OCI-LY7 (cell line): ENCODE measurements around the gene CEP170B. TPM values are rescaled to one million over a fixed set of nuclear protein-coding genes. Genes with fewer than 3 reads are reported as not detected.

Experiments
- BruUV-seq: library from RNA; stranded (reverse); fragments of 400-500 nt; replicated peaks from 2 replicates; lab custom pipeline; 2021; lab: Mats Ljungman, UMichigan
- CTCF ChIA-PET: fragments of 300-600 bp; sonication (Branson Sonifier 250); formaldehyde crosslinking; loops from one replicate; lab custom pipeline; 2022; ENCODE audit warnings: antibody characterized with exemption; ENCODE audit not compliant: unreplicated experiment; lab: Charles Lee
- POLR2A ChIA-PET: fragments of 300-600 bp; sonication (Branson Sonifier 250); formaldehyde crosslinking; loops from one replicate; lab custom pipeline; 2022; ENCODE audit warnings: antibody characterized with exemption; lab: Charles Lee
- DNase-seq: peaks from one replicate; pipeline ENCODE4 v3.0.0-alpha.2; 2015; ENCODE audit warnings: low spot score
- H2AFZ ChIP-seq: fragments of 200-600 bp; sonication (generic), shearing (Covaris generic); 2 replicates; pipeline ENCODE4 v1.6.1; 2014; ENCODE audit warnings: mild to moderate bottlenecking, antibody characterized with exemption, low read length, moderate library complexity
- H3K27ac ChIP-seq: fragments of 200-600 bp; sonication (generic); 2 replicates; pipeline ENCODE4 v1.5.1; 2014; ENCODE audit warnings: mixed run types, low read depth, mild to moderate bottlenecking, moderate library complexity, low read length, inconsistent platforms; ENCODE audit not compliant: poor library complexity, severe bottlenecking
- H3K36me3 ChIP-seq: fragments of 200-600 bp; sonication (generic); 2 replicates; pipeline ENCODE4 v1.6.1; 2014; ENCODE audit warnings: mild to moderate bottlenecking, antibody characterized with exemption, low read length, moderate library complexity, mixed read lengths; ENCODE audit not compliant: insufficient read depth
- H3K4me1 ChIP-seq: fragments of 200-600 bp; sonication (generic); 2 replicates; pipeline ENCODE4 v1.5.1; 2014; ENCODE audit warnings: mild to moderate bottlenecking, low read length; ENCODE audit not compliant: insufficient read depth, poor library complexity, severe bottlenecking
- H3K4me2 ChIP-seq: fragments of 200-600 bp; sonication (generic); 2 replicates; pipeline ENCODE4 v1.6.1; 2014; ENCODE audit warnings: mild to moderate bottlenecking, low read length
- H3K4me3 ChIP-seq: fragments of 200-600 bp; sonication (generic); 2 replicates; pipeline ENCODE4 v1.5.1; 2014; ENCODE audit warnings: mild to moderate bottlenecking, low read depth, low read length; ENCODE audit not compliant: poor library complexity, severe bottlenecking
- H3K79me2 ChIP-seq: fragments of 200-600 bp; sonication (generic); 2 replicates; pipeline ENCODE4 v1.6.1; 2016; ENCODE audit warnings: low read depth, mild to moderate bottlenecking, low read length, moderate library complexity, mixed read lengths; ENCODE audit not compliant: insufficient read depth
- H3K9me2 ChIP-seq: fragments of 200-600 bp; sonication (generic); 2 replicates; pipeline ENCODE4 v1.6.1; 2016; ENCODE audit warnings: mild to moderate bottlenecking, low read length, mixed read lengths; ENCODE audit not compliant: insufficient read depth
- H3K9me3 ChIP-seq: fragments of 200-600 bp; sonication (generic); 2 replicates; pipeline ENCODE4 v1.6.1; 2014; ENCODE audit warnings: mild to moderate bottlenecking, mixed run types, low read length, mixed read lengths
- H4K20me1 ChIP-seq: fragments of 200-600 bp; sonication (generic); 2 replicates; pipeline ENCODE4 v1.6.1; 2014; ENCODE audit warnings: mild to moderate bottlenecking, antibody characterized with exemption, low read length, moderate library complexity, mixed read lengths; ENCODE audit not compliant: insufficient read depth
- EZH2phosphoT487 ChIP-seq: fragments of 200-600 bp; sonication (generic); IDR thresholded peaks from 2 replicates; pipeline ENCODE4 v1.6.1; 2018; ENCODE audit warnings: low read depth, borderline replicate concordance, mild to moderate bottlenecking, mixed run types, antibody characterized with exemption, low read length, moderate library complexity, mixed read lengths
- intact Hi-C: fragments of 100-400 bp; cut with micrococcal nuclease; formaldehyde crosslinking; loops from one replicate; pipeline ENCODE4 v1.10.0; 2022; ENCODE audit not compliant: unreplicated experiment
- total RNA-seq, 2 experiments: library from RNA; depleted of rRNA in 1 of 2; stranded (reverse); fragments of >200 nt in 1 of 2; shearing (Covaris generic) in 1 of 2; gene quantifications; 2 replicates each; pipeline ENCODE4 v1.2.3, GENCODE V29; 2014 to 2022
- TF ChIP-seq, protein P1 (sequence below): fragments of 200-600 bp; sonication (generic); conservative IDR thresholded peaks from 2 replicates; pipeline ENCODE4 v1.5.1; 2014; ENCODE audit warnings: mild to moderate bottlenecking, antibody characterized with exemption, low read length, moderate library complexity, mixed read lengths

CEP170B gene
- total RNA-seq, 2 experiments from 2014 or later: 0.10 to 0.16 TPM

DNA sequence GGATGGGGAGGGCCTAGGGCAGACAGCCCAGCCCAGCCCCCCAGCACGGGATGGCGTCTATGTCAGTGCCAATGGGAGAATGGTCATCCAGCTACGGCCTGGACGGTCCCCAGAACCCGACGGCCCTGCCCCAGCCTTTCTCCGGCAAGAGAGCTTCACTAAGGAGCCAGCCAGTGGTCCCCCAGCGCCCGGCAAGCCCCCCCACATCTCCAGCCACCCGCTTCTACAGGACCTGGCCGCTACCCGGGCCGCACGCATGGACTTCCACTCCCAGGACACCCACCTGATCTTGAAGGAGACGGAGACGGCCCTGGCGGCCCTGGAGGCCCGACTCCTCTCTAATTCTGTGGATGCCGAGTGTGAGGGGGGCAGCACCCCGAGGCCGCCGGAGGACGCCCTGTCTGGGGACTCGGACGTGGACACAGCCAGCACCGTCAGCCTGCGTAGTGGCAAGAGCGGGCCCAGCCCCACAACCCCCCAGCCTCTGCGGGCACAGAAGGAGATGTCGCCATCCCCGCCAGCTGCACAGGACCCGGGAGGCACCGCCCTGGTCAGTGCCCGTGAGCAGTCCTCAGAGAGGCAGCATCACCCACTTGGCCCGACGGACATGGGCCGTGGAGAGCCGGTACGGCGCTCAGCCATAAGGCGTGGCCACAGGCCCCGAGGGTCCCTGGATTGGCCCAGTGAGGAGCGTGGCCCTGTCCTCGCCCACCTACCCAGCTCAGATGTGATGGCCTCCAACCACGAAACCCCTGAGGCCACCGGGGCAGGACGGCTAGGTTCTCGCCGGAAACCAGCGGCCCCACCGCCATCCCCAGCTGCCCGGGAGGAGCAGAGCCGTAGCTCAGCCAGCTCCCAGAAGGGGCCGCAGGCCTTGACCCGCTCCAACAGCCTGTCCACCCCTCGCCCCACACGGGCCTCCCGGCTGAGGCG, 21.9 kb downstream of the CEP170B start:
- Histone ChIP-seq H3K4me1 (no peaks in the 10 kb centered on the region), H3K27ac (no peak overlapping the region), H3K79me2 (no peaks in the 10 kb centered on the region), H4K20me1 (no peaks in the 10 kb centered on the region), H3K9me3 (no peaks in the 10 kb centered on the region), H3K9me2 (no peaks in the 10 kb centered on the region), H2AFZ (no peak overlapping the region), H3K4me3 (no peak overlapping the region), H3K4me2 (no peak overlapping the region), H3K36me3 (no peaks in the 10 kb centered on the region)
- intact Hi-C loops: no loop called here
- ChIA-PET POLR2A (no interaction called here), CTCF (no interaction called here)
- TF ChIP-seq, protein P1, sequence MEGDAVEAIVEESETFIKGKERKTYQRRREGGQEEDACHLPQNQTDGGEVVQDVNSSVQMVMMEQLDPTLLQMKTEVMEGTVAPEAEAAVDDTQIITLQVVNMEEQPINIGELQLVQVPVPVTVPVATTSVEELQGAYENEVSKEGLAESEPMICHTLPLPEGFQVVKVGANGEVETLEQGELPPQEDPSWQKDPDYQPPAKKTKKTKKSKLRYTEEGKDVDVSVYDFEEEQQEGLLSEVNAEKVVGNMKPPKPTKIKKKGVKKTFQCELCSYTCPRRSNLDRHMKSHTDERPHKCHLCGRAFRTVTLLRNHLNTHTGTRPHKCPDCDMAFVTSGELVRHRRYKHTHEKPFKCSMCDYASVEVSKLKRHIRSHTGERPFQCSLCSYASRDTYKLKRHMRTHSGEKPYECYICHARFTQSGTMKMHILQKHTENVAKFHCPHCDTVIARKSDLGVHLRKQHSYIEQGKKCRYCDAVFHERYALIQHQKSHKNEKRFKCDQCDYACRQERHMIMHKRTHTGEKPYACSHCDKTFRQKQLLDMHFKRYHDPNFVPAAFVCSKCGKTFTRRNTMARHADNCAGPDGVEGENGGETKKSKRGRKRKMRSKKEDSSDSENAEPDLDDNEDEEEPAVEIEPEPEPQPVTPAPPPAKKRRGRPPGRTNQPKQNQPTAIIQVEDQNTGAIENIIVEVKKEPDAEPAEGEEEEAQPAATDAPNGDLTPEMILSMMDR: no peak
- no peak for TF ChIP-seq EZH2phosphoT487
- DNase-seq: no peak
- no TSS peak for BruUV-seq

DNA sequence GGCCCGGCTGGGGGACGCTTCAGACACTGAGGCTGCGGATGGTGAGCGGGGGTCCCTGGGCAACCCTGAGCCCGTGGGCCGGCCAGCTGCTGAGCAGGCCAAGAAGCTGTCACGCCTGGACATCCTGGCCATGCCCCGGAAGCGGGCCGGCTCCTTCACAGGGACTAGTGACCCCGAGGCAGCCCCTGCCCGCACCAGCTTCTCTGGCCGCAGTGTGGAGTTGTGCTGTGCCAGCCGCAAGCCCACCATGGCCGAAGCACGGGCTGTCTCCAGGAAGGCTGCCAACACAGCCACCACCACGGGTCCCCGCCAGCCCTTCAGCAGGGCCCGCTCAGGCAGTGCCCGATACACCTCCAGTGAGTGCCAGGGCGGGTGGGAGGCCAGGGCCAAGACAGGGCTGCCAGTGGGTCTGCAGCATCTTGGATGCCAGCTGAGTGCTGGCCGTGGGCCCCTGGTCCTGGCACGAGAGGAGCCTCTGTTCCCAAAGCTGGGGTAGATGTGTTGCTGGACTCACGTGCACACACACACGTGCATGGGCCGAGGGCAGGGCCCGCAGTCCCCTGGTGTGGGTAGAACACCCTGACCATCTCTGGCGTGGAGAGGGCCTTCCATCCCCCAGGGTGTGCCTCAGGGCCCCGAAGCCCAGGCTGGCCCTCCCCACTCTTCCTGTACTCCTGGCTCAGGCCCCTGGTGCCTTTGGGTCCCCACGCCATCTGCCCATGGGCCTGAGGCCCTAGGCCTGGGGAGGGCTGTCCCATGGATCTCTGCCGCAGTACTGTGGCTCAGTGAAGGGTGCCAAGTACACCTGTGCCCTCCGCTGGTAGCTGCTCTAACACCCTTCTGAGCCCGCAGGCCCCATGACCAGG, 22.8 kb downstream of the CEP170B start:
- Histone ChIP-seq H3K27ac (no peak overlapping the region), H3K79me2 (no peaks in the 10 kb centered on the region), H3K4me1 (no peaks in the 10 kb centered on the region), H3K4me2 (no peak overlapping the region), H3K9me2 (no peaks in the 10 kb centered on the region), H4K20me1 (no peaks in the 10 kb centered on the region), H2AFZ (no peak overlapping the region), H3K9me3 (no peaks in the 10 kb centered on the region), H3K36me3 (no peaks in the 10 kb centered on the region), H3K4me3 (no peak overlapping the region)
- ChIA-PET CTCF (no interaction called here), POLR2A (no interaction called here)
- DNase-seq: no peak
- BruUV-seq: no TSS peak
- TF ChIP-seq, protein P1: no peak
- TF ChIP-seq EZH2phosphoT487: no peak
- intact Hi-C loops: no loop called here
